ENCODE measurements around the gene CCDC110.

Gene CCDC110

GRCh38 chr4:185470501-185471195 lies 885 bp downstream of the CCDC110 start:
- in situ Hi-C loops (cut with HindIII; ENCODE audit: low pct_ligation_motif_present, low sequenced_read_pairs): no loop called here
- H3K36me3 ChIP-seq (replicated peaks): no peaks in the 10 kb centered on the region
- TF ChIP-seq CTCF (IDR thresholded peaks at IDR 0.05; ENCODE audit: low read depth, low read length, missing control alignments): no peak
- peak; percentile 4 for DNase-seq
- peak overlapping the region; percentile 75 for H3K4me3 ChIP-seq (ENCODE audit: low read depth, low read length)
- no peak overlapping the region for H3K27ac ChIP-seq
- H3K27me3 ChIP-seq (replicated peaks): peaks cover 2% of the 10 kb centered on the region

GRCh38 chr4:185469580-185470154 lies 1.9 kb downstream of the CCDC110 start:
- TF ChIP-seq CTCF (IDR thresholded peaks at IDR 0.05; ENCODE audit: low read depth, low read length, missing control alignments): no peak
- Histone ChIP-seq H3K27ac (no peak overlapping the region), H3K27me3 (replicated peaks) (peaks cover 2% of the 10 kb centered on the region), H3K4me3 (ENCODE audit: low read depth, low read length) (no peak overlapping the region), H3K36me3 (replicated peaks) (no peaks in the 10 kb centered on the region)
- no peak for DNase-seq
- in situ Hi-C loops (cut with HindIII; ENCODE audit: low pct_ligation_motif_present, low sequenced_read_pairs): no loop called here

GRCh38 chr4:185468999-185469398 lies 2.5 kb downstream of the CCDC110 start:
- Histone ChIP-seq H3K36me3 (replicated peaks) (no peaks in the 10 kb centered on the region), H3K27ac (no peak overlapping the region), H3K4me3 (ENCODE audit: low read depth, low read length) (no peak overlapping the region), H3K27me3 (replicated peaks) (peaks cover 2% of the 10 kb centered on the region)
- no peak for TF ChIP-seq CTCF (IDR thresholded peaks at IDR 0.05; ENCODE audit: low read depth, low read length, missing control alignments)
- no peak for DNase-seq
- in situ Hi-C loops (cut with HindIII; ENCODE audit: low pct_ligation_motif_present, low sequenced_read_pairs): no loop called here

- Histone ChIP-seq H3K4me3 (ENCODE audit: low read depth, low read length) (no peak overlapping the region), H3K27ac (no peak overlapping the region), H3K27me3 (replicated peaks) (peaks cover 2% of the 10 kb centered on the region), H3K36me3 (replicated peaks) (no peaks in the 10 kb centered on the region)
- TF ChIP-seq CTCF (IDR thresholded peaks at IDR 0.05; ENCODE audit: low read depth, low read length, missing control alignments): no peak
- in situ Hi-C loops (cut with HindIII; ENCODE audit: low pct_ligation_motif_present, low sequenced_read_pairs): no loop called here
- DNase-seq: no peak
Measured at GRCh38 chr4:185467991-185468390, 3.5 kb downstream of the CCDC110 start.

- Histone ChIP-seq H3K36me3 (replicated peaks) (no peaks in the 10 kb centered on the region), H3K27ac (no peak overlapping the region), H3K27me3 (replicated peaks) (peaks cover 2% of the 10 kb centered on the region), H3K4me3 (ENCODE audit: low read depth, low read length) (peak overlapping the region; percentile 15)
- TF ChIP-seq CTCF (IDR thresholded peaks at IDR 0.05; ENCODE audit: low read depth, low read length, missing control alignments): no peak
- in situ Hi-C loops (cut with HindIII; ENCODE audit: low pct_ligation_motif_present, low sequenced_read_pairs): no loop called here
- DNase-seq: peak; percentile 3
Measured at GRCh38 chr4:185467101-185467500, 4.4 kb downstream of the CCDC110 start.

Data from brain microvascular endothelial cell (primary cell).